ENCODE measurements around the gene TP53I11. TPM values are rescaled to one million over a fixed set of nuclear protein-coding genes. Genes with fewer than 3 reads are reported as not detected.

The TP53I11 gene
- total RNA-seq, 1 experiment from 2014 or later, result 0.81 TPM

GRCh38 chr11:44909557-44909956 is 41.1 kb downstream of the TP53I11 start:
- in situ Hi-C loops (cut with HindIII; ENCODE audit: low pct_unique_long_range_greater_than_20kb, low sequenced_read_pairs), result no loop called here
- no peak for DNase-seq (ENCODE audit: low read depth)

GRCh38 chr11:44906649-44907048 is 44.0 kb downstream of the TP53I11 start:
- no peak for DNase-seq (ENCODE audit: low read depth)
- in situ Hi-C loops (cut with HindIII; ENCODE audit: low pct_unique_long_range_greater_than_20kb, low sequenced_read_pairs), result no loop called here

- in situ Hi-C loops (cut with HindIII; ENCODE audit: low pct_unique_long_range_greater_than_20kb, low sequenced_read_pairs), result no loop called here
- no peak for DNase-seq (ENCODE audit: low read depth)
These were observed 45.4 kb downstream of the TP53I11 start for GRCh38 chr11:44905131-44905866.

GRCh38 chr11:44904261-44905020 is 46.2 kb downstream of the TP53I11 start:
- no peak for DNase-seq (ENCODE audit: low read depth)
- in situ Hi-C loops (cut with HindIII; ENCODE audit: low pct_unique_long_range_greater_than_20kb, low sequenced_read_pairs), result no loop called here

GRCh38 chr11:44903518-44903917 is 47.2 kb downstream of the TP53I11 start:
- in situ Hi-C loops (cut with HindIII; ENCODE audit: low pct_unique_long_range_greater_than_20kb, low sequenced_read_pairs), result no loop called here
- no peak for DNase-seq (ENCODE audit: low read depth)

GRCh38 chr11:44903035-44903434 is 47.6 kb downstream of the TP53I11 start:
- in situ Hi-C loops (cut with HindIII; ENCODE audit: low pct_unique_long_range_greater_than_20kb, low sequenced_read_pairs), result no loop called here
- no peak for DNase-seq (ENCODE audit: low read depth)

- in situ Hi-C loops (cut with HindIII; ENCODE audit: low pct_unique_long_range_greater_than_20kb, low sequenced_read_pairs), result no loop called here
- DNase-seq (ENCODE audit: low read depth), result no peak
These were observed 48.9 kb downstream of the TP53I11 start for GRCh38 chr11:44901786-44902185.

- no peak for DNase-seq (ENCODE audit: low read depth)
These were observed 49.5 kb downstream of the TP53I11 start for GRCh38 chr11:44901120-44901633.

GRCh38 chr11:44899959-44900358 is 50.7 kb downstream of the TP53I11 start:
- in situ Hi-C loops (cut with HindIII; ENCODE audit: low pct_unique_long_range_greater_than_20kb, low sequenced_read_pairs), result no loop called here
- peak; percentile 44 for DNase-seq (ENCODE audit: low read depth)

More at GRCh38 chr11:44901120-44901633, 49.5 kb downstream of the TP53I11 start:
- in situ Hi-C loops (cut with HindIII; ENCODE audit: low pct_unique_long_range_greater_than_20kb, low sequenced_read_pairs), result no loop called here

- in situ Hi-C loops (cut with HindIII; ENCODE audit: low pct_unique_long_range_greater_than_20kb, low sequenced_read_pairs), result no loop called here
- peak; percentile 18 for DNase-seq (ENCODE audit: low read depth)
These were observed 56.7 kb downstream of the TP53I11 start for GRCh38 chr11:44893846-44894617.

- no peak for DNase-seq (ENCODE audit: low read depth)
- in situ Hi-C loops (cut with HindIII; ENCODE audit: low pct_unique_long_range_greater_than_20kb, low sequenced_read_pairs), result no loop called here
These were observed 57.3 kb downstream of the TP53I11 start for GRCh38 chr11:44893308-44893822.

GRCh38 chr11:44892843-44893242 is 57.8 kb downstream of the TP53I11 start:
- DNase-seq (ENCODE audit: low read depth), result no peak
- in situ Hi-C loops (cut with HindIII; ENCODE audit: low pct_unique_long_range_greater_than_20kb, low sequenced_read_pairs), result no loop called here

- in situ Hi-C loops (cut with HindIII; ENCODE audit: low pct_unique_long_range_greater_than_20kb, low sequenced_read_pairs), result no loop called here
- no peak for DNase-seq (ENCODE audit: low read depth)
These were observed 61.4 kb downstream of the TP53I11 start for GRCh38 chr11:44889266-44889665.

GRCh38 chr11:44887636-44888035 is 63.0 kb downstream of the TP53I11 start:
- no peak for DNase-seq (ENCODE audit: low read depth)
- in situ Hi-C loops (cut with HindIII; ENCODE audit: low pct_unique_long_range_greater_than_20kb, low sequenced_read_pairs), result no loop called here

GRCh38 chr11:44886790-44887140 is 63.9 kb downstream of the TP53I11 start:
- no peak for DNase-seq (ENCODE audit: low read depth)
- in situ Hi-C loops (cut with HindIII; ENCODE audit: low pct_unique_long_range_greater_than_20kb, low sequenced_read_pairs), result no loop called here

GRCh38 chr11:44885919-44886789 is 64.5 kb downstream of the TP53I11 start:
- in situ Hi-C loops (cut with HindIII; ENCODE audit: low pct_unique_long_range_greater_than_20kb, low sequenced_read_pairs), result no loop called here
- DNase-seq (ENCODE audit: low read depth), result no peak

GRCh38 chr11:44885065-44885810 is 65.4 kb downstream of the TP53I11 start:
- no peak for DNase-seq (ENCODE audit: low read depth)
- in situ Hi-C loops (cut with HindIII; ENCODE audit: low pct_unique_long_range_greater_than_20kb, low sequenced_read_pairs), result no loop called here

Data from Caki2 (cell line).